Neural progenitor cell (in vitro differentiated cells): ENCODE measurements around the gene FGF22.
A peak's percentile ranks its signal among the peaks of the same experiment; 100 is the strongest.

ENCODE experiments used
- EZH2 ChIP-seq: fragments of 200-600 bp; sonication (generic); IDR thresholded peaks from 2 replicates; pipeline ENCODE4 v1.6.1; 2017; ENCODE audit warnings: antibody characterized with exemption, mild to moderate bottlenecking, moderate library complexity
- EZH2phosphoT487 ChIP-seq: fragments of 200-600 bp; sonication (generic); IDR thresholded peaks from 2 replicates; pipeline ENCODE4 v1.6.1; 2017; ENCODE audit warnings: antibody characterized with exemption
- TF ChIP-seq, protein P1 (sequence below): fragments of 200-600 bp; sonication (generic); IDR thresholded peaks from 2 replicates; pipeline ENCODE4 v1.5.1; 2017; ENCODE audit warnings: antibody characterized with exemption, mild to moderate bottlenecking

DNA sequence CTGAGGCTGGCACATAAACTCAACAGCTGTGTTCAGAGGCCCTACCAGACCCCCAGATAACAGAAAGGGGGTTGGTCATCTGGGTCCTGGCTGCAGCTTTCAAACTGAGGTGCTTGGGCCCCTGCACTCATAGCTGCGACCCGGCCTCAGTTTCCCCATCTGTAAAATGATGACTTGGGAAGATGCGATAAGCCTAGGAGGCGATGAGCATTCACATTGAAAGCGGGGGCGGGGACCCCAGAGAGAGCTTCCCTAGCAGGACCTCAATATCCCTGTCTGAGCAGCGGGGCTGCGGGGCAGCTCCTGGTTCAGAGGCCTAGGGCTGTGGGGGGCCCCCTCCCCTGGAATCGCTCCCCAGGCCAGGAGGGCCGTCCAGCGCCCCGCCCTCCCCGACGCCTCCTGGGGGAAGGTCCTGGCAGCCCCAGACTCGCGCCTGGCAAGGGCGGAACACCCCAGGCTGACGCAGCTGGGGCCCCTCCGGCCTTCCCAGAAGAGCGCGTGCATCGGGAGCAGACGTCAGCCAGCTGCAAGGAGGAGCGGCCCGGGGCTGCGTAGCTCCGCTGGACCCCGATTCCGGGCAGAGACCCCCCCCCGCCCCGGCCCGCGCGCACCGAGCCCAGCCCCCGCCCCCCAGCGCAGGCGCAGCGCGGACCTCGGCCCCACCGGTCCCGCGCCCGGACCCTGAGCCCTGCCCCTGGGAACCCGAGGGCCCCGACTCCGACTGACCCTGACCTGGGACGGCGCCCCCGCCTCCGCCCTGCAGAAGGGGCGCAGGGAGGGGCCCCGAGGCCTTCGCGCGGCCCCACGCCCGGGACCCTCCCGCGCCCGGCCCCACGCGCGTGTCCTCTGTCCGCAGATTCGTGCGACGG is 40.0 kb downstream of the FGF22 start:
- no peak for TF ChIP-seq EZH2phosphoT487
- TF ChIP-seq, protein P1, sequence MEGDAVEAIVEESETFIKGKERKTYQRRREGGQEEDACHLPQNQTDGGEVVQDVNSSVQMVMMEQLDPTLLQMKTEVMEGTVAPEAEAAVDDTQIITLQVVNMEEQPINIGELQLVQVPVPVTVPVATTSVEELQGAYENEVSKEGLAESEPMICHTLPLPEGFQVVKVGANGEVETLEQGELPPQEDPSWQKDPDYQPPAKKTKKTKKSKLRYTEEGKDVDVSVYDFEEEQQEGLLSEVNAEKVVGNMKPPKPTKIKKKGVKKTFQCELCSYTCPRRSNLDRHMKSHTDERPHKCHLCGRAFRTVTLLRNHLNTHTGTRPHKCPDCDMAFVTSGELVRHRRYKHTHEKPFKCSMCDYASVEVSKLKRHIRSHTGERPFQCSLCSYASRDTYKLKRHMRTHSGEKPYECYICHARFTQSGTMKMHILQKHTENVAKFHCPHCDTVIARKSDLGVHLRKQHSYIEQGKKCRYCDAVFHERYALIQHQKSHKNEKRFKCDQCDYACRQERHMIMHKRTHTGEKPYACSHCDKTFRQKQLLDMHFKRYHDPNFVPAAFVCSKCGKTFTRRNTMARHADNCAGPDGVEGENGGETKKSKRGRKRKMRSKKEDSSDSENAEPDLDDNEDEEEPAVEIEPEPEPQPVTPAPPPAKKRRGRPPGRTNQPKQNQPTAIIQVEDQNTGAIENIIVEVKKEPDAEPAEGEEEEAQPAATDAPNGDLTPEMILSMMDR = no peak
- peak; percentile 35 for TF ChIP-seq EZH2
